HG03045 (cell line): ENCODE results near the gene COL18A1.
"Not testable (repeated sequence)": the region's sequence is repeated elsewhere in the genome, so short reads cannot be mapped to it uniquely, and the experiment has no call there.

Experiments
- ATAC-seq: cut with Tn5 transposase; IDR thresholded peaks from one replicate; pipeline ENCODE4 v1.9.1; 2021; ENCODE audit warnings: mild to moderate bottlenecking, moderate library complexity; ENCODE audit not compliant: unreplicated experiment

COL18A1 gene

GRCh38 chr21:45552696-45553391, 147.9 kb downstream of the COL18A1 start:
- ATAC-seq: no peak

DNA sequence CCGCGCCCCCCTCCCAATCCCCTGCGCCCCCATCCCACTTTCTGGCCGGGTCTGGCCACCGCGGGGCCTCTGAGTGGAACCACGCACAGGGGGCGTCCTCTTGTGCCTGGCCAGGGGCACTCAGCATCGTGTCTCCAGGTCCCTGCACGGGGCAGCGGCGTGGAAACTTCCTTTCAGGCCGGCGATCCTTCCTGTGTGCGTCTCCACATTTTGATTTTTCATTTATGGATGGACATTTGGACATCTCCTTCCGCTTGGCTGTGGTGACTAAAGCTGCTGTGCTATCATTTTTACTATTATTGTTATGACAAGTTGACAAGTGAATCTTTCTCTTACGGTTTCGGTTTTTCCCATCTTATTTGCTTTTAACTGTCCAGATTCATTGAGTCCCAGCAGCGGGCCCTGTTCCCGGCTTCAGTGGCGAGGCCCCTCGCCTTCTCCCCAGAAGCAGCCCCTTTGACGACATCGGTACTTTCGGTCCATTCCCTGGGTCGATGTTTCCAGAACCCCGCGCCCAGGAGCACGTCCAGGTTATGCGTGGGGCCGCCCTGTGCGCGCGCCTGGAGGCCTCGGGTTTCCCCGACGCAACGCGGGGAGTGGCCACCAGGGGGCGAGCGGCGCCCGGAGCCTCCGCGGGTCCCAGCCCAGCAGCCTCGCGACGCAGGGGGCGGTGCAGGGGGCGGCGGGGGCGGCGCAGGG, 149.7 kb downstream of the COL18A1 start:
- peak; percentile 60 for ATAC-seq

GRCh38 chr21:45555251-45555556, 150.2 kb downstream of the COL18A1 start:
- ATAC-seq: no peak

GRCh38 chr21:45555557-45556301, 150.8 kb downstream of the COL18A1 start:
- ATAC-seq: peak; percentile 41

- ATAC-seq: no peak
Measured at GRCh38 chr21:45556302-45556644, 151.3 kb downstream of the COL18A1 start.

- ATAC-seq: no peak
Measured at GRCh38 chr21:45556645-45557615, 152.0 kb downstream of the COL18A1 start.

DNA sequence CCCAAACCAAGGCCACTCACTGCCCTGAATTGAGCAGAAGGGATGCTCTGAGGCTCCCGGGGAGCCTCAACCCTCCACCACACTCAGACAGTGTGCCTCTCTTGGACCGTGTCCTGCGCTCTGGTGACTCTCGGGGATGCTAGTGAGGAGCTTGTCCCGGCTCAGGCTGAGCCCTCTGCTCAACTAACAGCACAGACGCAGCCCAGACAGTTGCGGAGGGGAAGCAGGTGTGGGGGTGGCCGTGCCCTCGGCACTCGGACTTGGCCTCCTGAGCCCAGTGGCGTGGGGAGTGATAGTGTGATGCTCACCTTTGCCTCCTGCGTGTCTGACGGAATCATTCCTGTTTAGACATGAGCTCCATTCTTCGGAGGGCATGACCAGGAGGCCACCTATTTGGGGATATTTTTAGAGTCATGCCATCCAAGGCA, 152.7 kb downstream of the COL18A1 start:
- ATAC-seq: no peak

DNA sequence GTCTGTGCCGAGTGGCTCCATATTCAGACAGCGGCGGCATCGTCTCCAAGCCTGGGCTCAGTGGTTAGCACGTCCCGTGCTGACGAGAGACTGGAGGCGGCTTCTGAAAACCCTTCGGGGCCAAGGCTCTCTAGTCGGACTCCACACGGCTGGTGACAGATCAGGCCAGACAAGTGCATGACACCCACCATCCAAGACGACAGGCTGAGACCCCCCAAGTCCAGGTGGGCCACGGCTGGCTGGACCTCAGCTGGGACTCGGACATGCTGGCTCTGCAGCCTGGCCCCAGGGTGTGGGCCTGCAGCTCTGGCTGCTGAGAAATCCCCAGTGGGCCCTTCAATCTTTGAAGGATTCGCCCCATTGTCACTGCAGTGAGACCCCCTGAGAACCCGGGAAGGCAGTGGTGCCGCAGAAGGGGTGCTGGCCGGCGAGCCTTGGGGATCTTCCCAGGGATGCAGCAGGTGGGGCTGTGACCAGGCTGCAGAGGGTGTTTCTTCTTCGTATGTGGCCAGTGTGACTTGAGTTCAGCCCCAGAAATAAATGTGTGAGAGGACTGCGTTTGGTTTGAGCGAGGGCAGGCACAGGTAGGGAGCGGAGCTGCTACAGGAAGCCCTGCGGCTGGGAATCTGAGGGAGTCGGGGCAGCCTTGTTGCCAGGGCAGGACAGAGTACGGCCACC, 153.2 kb downstream of the COL18A1 start:
- ATAC-seq: no peak

DNA sequence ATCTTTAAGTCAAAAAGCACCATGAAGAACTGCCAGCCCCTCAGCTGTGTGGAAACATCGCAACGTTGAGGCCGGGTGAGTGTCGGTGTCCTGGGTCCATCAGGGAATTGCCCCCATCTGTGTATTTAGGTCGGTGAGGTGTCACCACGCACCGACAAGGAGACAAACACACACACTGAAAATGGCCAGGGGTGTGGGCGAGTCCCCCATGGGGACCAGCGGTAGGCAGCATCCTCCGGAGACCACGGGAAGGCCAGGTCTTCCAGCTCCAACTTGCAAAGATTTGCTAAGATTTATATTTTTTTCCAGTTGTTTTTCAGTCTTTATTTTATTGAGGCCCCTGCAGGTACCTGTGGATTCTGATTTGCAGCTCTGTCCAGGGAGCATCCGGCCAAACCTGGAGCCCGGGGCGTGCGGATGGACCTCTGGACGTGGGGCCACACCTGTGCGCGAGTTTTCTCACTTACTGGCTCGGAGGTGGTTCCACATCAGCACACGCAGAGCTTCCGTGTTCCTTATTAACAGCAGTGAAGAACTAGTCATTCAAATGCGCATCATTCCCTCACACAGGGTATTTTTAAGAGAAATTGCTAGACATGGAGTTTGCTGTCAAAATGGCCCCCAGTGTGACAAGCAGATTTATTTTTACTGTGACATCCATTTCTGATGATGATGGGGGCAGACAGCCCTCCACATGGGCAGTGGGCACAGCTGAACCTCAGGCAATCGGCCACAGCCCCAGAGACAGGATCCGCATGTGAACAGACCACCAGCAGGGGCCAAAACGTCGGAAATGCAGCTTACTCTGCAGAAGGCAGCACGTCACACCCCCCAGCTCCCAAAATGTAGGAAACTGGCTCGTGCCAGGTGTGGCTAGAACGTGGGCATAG, 154.5 kb downstream of the COL18A1 start:
- no peak for ATAC-seq

DNA sequence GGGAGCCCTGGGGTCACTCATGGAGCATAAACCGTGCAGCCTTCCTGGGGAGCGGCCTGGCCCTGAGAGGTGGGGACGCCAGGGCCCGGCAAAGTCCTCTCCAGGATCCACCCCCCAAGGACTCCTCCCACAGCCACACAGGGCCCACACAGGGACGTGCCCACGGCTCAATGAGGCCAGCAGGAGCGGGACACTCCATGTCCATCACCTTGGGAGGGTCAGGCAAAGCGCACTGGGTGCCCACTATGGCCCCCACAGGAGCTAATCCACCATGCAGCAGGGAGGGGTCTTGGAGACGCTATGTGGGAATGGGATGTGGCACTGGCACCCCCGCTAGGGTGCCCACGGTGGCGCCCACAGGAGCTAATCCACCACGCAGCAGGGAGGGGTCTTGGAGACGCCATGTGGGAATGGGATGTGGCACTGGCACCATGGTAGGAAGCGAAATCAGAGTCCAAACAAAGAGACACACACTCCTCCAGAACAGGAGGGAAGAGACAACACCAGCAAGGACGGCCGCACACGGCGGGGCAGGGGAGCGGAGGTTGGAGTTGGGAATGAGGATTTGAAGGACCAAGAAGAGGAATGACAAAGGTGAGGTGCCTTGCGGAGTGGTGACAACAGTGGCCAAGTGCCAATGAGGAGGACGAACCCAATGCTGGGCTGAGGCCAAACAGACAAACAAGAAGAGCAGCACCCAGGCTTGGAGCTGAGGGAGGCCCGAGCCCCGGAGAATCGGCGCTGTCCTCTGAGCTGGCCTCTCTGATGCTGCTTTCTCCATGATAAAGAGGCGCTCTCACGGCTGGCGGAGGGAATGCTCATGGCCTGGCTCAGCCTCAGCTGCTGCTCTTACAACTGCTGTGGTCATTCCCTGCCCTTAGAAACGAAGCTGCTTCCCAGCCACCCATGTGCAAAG, 155.4 kb downstream of the COL18A1 start:
- no peak for ATAC-seq

GRCh38 chr21:45561241-45561640, 156.3 kb downstream of the COL18A1 start:
- not testable (repeated sequence) for ATAC-seq

- ATAC-seq: no peak
Measured at GRCh38 chr21:45562402-45562801, 157.4 kb downstream of the COL18A1 start.

- no peak for ATAC-seq
Measured at GRCh38 chr21:45562965-45563364, 158.0 kb downstream of the COL18A1 start.
